Fibroblast of skin of back (primary cell): ENCODE results near the gene ANGEL2.

Source experiments
- DNase-seq: peaks from one replicate; pipeline ENCODE4 v3.0.0-alpha.2; 2013

ANGEL2 gene

GRCh38 chr1:212951126-212951946, 64.3 kb downstream of the ANGEL2 start:
- DNase-seq: peak; percentile 9

GRCh38 chr1:212950243-212951125, 65.2 kb downstream of the ANGEL2 start, which contains the start of gene VASH2:
Gene VASH2, plus strand, starts transcription at chr1:212950541. Its CDS starts 1,002 bp downstream, at chr1:212951543.
- DNase-seq: peak; percentile 89

GRCh38 chr1:212949771-212950170, 65.9 kb downstream of the ANGEL2 start:
- DNase-seq: no peak

- no peak for DNase-seq
Measured at GRCh38 chr1:212946872-212947271, 68.8 kb downstream of the ANGEL2 start.

- DNase-seq: no peak
Measured at GRCh38 chr1:212945463-212946160, 70.1 kb downstream of the ANGEL2 start.

- DNase-seq: no peak
Measured at GRCh38 chr1:212945056-212945455, 70.6 kb downstream of the ANGEL2 start.

GRCh38 chr1:212944229-212944901, 71.3 kb downstream of the ANGEL2 start:
- DNase-seq: no peak

- no peak for DNase-seq
Measured at GRCh38 chr1:212943393-212943710, 72.3 kb downstream of the ANGEL2 start.

GRCh38 chr1:212942679-212943392, 72.8 kb downstream of the ANGEL2 start:
- DNase-seq: no peak
